Measurements from ENCODE around the gene ATG16L1.

DNA sequence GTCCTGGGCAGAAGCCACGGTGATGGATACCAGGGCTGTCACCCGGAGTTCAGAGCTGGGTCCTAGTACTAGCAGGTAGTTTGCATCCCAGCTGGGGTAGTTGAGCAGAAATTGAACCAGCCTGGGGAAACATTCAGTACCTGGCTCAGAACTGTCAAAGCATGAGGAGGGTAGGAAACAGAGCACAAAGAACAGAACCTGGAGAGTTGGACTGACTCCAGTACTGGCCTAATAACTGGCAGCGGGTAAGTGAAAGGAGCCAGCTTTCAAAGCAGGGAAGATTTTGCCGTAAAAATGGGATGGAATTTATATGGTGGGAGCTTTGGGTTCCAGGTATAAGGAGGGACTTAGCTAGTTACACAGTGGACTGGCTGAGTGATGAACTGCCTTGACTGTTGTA is 23.8 kb downstream of the ATG16L1 start:
- TF ChIP-seq, protein P1, sequence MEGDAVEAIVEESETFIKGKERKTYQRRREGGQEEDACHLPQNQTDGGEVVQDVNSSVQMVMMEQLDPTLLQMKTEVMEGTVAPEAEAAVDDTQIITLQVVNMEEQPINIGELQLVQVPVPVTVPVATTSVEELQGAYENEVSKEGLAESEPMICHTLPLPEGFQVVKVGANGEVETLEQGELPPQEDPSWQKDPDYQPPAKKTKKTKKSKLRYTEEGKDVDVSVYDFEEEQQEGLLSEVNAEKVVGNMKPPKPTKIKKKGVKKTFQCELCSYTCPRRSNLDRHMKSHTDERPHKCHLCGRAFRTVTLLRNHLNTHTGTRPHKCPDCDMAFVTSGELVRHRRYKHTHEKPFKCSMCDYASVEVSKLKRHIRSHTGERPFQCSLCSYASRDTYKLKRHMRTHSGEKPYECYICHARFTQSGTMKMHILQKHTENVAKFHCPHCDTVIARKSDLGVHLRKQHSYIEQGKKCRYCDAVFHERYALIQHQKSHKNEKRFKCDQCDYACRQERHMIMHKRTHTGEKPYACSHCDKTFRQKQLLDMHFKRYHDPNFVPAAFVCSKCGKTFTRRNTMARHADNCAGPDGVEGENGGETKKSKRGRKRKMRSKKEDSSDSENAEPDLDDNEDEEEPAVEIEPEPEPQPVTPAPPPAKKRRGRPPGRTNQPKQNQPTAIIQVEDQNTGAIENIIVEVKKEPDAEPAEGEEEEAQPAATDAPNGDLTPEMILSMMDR (conservative IDR thresholded peaks at IDR 0.05 in 1 of 2, IDR thresholded peaks at IDR 0.05 in 1 of 2; ENCODE audit: extremely low read depth in 1 of 2, insufficient read depth in 1 of 2, low read depth in 1 of 2, low read length in 2 of 2): no peak
- TF ChIP-seq EZH2 (IDR thresholded peaks at IDR 0.05; ENCODE audit: borderline replicate concordance, low read length): no peak

All from mammary epithelial cell (primary cell).